Suprapubic skin (tissue), 3 donors: ENCODE measurements around the gene TTC28.

Source experiments
- CTCF ChIP-seq, 2 donors: fragments of 200-600 bp in 1 of 2; fragments of 450-650 bp in 1 of 2; sonication (generic) in 1 of 2; IDR thresholded peaks; one replicate each; pipeline ENCODE4 v1.5.1; 2016 to 2019; ENCODE audit warnings: antibody characterized with exemption in 2 of 2, mild to moderate bottlenecking in 1 of 2, moderate library complexity in 1 of 2
- EP300 ChIP-seq: sonication (generic); formaldehyde crosslinking; IDR thresholded peaks from one replicate; pipeline ENCODE4 v1.6.1; 2017; ENCODE audit warnings: antibody characterized with exemption
- POLR2A ChIP-seq, 2 donors: fragments of 450-650 bp; IDR thresholded peaks; one replicate each; pipeline ENCODE4 v1.6.1; 2017; ENCODE audit warnings: antibody characterized with exemption in 2 of 2, mild to moderate bottlenecking in 2 of 2, moderate library complexity in 2 of 2

GRCh38 chr22:27933186-27933983 is 746.3 kb downstream of the TTC28 start:
- TF ChIP-seq CTCF (IDR thresholded peaks at IDR 0.05), result no peak
- TF ChIP-seq POLR2A (IDR thresholded peaks at IDR 0.05), result no peak
- TF ChIP-seq EP300, result no peak
